KOPT-K1 (cell line): Measurements from ENCODE around the gene GABBR2.

Source experiments
- H3K27ac ChIP-seq: fragments of 200-600 bp; sonication (generic); 2 replicates; pipeline ENCODE4 v1.5.1; 2016; ENCODE audit warnings: antibody characterized with exemption, mild to moderate bottlenecking, low read depth, low read length; ENCODE audit not compliant: poor library complexity, severe bottlenecking
- H3K36me3 ChIP-seq: fragments of 200-600 bp; sonication (generic); 2 replicates; pipeline ENCODE4 v1.5.1; 2017; ENCODE audit warnings: antibody characterized with exemption, mild to moderate bottlenecking, low read length, moderate library complexity; ENCODE audit not compliant: insufficient read depth
- H3K9me3 ChIP-seq: fragments of 200-600 bp; sonication (generic); 2 replicates; pipeline ENCODE4 v1.5.1; 2017; ENCODE audit warnings: antibody characterized with exemption, low read length, mild to moderate bottlenecking; ENCODE audit not compliant: insufficient read depth, poor library complexity, severe bottlenecking

The GABBR2 gene

GRCh38 chr9:98430535-98431292 is 278.0 kb downstream of the GABBR2 start:
- Histone ChIP-seq H3K36me3 (no peaks in the 10 kb centered on the region), H3K9me3 (no peaks in the 10 kb centered on the region), H3K27ac (no peak overlapping the region)

DNA sequence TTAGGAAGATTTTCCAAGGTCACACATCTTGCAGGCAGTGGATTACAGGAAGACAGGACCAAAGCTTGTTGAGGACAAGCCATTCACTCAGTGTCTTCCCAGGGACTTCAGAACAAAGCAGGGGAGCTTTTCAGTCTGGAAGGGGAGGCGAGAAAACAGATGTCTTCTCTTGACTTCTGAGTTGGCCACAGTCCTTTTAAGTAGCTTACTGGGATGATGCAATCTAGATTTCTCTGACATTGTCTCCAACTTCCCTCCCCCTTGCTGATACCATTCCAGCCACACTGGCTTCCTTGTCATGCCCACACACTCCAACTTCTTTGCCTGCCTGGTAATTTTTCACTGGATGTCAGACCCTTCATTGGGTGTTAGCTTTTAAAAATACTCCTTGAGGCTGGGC is 279.1 kb downstream of the GABBR2 start:
- Histone ChIP-seq H3K9me3 (no peaks in the 10 kb centered on the region), H3K27ac (no peak overlapping the region)

DNA sequence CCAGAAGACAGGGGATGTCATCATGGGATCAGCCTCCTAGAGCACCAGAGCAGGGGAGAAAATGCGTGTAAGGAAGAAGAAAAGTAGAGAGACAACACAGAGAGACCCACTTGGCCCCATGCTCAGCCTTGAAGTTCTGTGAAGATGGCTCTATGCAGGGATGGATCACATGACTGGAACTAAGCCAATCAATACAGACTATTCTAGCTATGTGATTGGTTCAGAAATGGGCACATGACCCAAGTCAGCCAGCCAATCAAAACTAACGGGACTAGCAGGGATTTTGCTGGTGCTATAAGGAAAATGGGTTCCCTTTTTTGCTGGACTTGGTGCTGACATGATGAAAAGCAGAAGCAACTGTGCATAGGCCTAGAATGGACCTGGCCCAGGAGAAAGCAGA is 280.3 kb downstream of the GABBR2 start:
- no peaks in the 10 kb centered on the region for H3K36me3 ChIP-seq

More for the DNA sequence above, 279.1 kb downstream of the GABBR2 start:
- H3K36me3 ChIP-seq = no peaks in the 10 kb centered on the region

GRCh38 chr9:98427491-98427890 is 281.2 kb downstream of the GABBR2 start:
- no peaks in the 10 kb centered on the region for H3K36me3 ChIP-seq
- H3K9me3 ChIP-seq = no peaks in the 10 kb centered on the region

More for the DNA sequence above, 280.3 kb downstream of the GABBR2 start:
- no peaks in the 10 kb centered on the region for H3K9me3 ChIP-seq
- no peak overlapping the region for H3K27ac ChIP-seq

GRCh38 chr9:98425079-98425478 is 283.7 kb downstream of the GABBR2 start:
- no peak overlapping the region for H3K27ac ChIP-seq
- no peaks in the 10 kb centered on the region for H3K9me3 ChIP-seq
- H3K36me3 ChIP-seq = no peaks in the 10 kb centered on the region

More at GRCh38 chr9:98427491-98427890, 281.2 kb downstream of the GABBR2 start:
- no peak overlapping the region for H3K27ac ChIP-seq

DNA sequence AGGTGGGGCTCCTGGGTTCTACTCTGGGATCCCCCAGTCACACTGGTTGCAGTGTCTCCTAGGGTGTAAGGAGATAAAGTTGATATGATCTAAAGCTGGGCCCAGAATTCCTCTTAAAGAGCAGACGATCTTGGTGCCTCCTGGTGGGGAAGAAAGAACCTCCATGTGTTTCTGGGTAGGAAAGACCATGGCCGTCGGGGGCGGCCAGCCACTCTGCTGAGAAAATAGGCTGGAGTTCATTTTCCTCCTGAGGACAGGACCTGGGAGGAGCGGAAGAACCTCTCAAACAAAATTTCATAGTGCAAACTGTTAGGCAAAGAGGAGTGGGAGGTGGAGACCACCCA is 289.5 kb downstream of the GABBR2 start:
- Histone ChIP-seq H3K9me3 (no peaks in the 10 kb centered on the region), H3K36me3 (no peaks in the 10 kb centered on the region), H3K27ac (no peak overlapping the region)

DNA sequence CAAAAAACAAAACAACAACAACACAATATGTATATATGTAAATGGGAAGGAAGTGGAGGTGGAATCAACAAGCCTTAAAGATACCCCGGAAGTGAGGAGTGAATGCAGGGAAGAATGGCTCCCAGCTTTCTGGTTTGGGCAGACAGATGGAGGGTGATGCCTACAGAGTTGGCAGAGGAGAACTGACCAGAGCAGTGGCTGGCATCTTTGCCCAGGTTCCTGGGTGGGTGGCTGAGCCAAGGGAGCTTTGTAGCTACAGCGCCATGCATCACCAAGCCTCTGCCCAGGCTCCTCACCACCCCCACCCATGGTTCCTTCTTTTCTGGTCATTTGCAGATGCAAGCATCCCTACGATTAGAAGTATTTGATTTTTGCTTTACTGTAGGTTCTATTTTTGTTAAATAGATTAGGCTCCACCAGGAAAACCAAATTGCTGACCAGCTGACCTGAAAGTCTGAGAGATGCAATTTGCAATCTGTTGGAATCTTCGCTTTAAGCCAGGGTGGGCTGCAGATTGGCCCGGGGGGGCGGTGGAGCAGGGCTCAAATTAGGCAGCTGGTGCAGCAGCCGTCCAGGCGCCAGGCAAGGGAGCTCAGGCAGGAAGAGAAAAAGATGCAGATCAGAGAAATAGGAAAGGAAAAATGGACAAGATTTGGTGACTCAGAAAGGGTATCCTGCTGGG is 290.0 kb downstream of the GABBR2 start:
- Histone ChIP-seq H3K27ac (no peak overlapping the region), H3K9me3 (no peaks in the 10 kb centered on the region), H3K36me3 (no peaks in the 10 kb centered on the region)

DNA sequence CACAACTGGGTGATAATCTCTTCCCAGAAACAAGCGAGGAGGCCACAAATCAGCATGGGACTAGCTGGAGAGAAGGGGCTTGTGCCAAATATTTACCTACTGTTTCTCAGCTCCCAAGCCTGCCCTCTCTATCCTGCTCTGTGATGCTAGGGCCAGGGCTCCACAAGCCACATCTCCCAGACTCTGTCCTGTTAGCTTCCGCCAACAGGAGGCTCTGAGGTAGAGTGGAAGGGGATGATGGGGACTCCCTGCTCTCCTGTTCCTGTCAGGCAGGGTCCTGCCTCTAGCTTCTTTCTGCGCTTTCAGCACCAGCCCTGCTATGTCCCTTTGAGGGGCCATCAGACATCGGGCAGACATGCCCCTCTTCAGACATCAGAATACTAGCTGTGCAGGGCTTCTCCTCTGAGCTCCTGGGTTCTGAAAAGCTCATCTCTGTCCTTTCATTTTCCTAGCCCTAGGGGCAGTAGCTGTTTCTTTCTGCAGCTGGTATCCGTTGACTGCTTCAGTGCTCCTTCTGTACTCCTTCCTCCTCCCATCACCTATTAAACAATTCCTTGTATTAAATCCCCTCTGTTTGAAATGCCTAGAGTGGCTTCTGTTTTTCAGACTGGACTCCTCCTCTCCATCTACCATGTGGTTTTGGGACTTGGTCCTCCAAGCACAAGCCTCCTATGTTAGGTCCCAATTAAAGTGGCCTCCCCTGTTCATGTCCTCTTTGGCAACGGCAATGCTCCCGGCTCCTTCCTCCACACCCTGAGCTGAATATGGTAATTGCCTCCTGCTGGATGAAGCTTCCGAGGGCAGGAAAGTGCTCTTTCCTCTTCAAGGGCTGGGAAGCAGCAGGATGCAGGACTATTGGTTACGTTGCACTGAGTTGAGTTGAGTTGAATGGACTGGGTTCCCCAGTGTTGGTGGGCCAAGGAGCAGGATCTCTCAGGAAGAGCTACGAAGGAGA is 292.2 kb downstream of the GABBR2 start:
- no peaks in the 10 kb centered on the region for H3K36me3 ChIP-seq
- H3K27ac ChIP-seq = no peak overlapping the region
- H3K9me3 ChIP-seq = no peaks in the 10 kb centered on the region

- H3K27ac ChIP-seq = no peak overlapping the region
- no peaks in the 10 kb centered on the region for H3K36me3 ChIP-seq
- H3K9me3 ChIP-seq = no peaks in the 10 kb centered on the region
These were observed 293.0 kb downstream of the GABBR2 start for GRCh38 chr9:98415782-98416181.

DNA sequence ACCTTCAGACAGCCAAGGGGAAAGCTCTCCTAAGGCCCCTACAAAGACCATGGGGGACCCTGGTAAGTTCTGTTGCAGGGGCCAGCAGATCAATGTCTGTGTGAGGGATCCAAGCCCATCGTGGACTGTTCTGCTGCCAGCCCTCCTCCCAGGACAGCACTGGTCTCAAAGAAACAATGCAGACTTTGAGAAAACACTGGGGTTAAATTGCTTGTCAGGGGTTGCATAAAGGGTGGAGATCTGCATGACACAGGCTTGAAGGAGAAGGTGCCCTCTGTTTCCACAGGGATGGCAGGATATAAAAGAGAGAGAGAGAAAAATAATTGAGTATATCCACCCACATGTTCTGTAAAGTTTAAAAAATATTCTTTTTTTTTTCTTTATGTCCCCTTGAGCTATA is 295.7 kb downstream of the GABBR2 start:
- Histone ChIP-seq H3K27ac (no peak overlapping the region), H3K36me3 (no peaks in the 10 kb centered on the region), H3K9me3 (no peaks in the 10 kb centered on the region)

DNA sequence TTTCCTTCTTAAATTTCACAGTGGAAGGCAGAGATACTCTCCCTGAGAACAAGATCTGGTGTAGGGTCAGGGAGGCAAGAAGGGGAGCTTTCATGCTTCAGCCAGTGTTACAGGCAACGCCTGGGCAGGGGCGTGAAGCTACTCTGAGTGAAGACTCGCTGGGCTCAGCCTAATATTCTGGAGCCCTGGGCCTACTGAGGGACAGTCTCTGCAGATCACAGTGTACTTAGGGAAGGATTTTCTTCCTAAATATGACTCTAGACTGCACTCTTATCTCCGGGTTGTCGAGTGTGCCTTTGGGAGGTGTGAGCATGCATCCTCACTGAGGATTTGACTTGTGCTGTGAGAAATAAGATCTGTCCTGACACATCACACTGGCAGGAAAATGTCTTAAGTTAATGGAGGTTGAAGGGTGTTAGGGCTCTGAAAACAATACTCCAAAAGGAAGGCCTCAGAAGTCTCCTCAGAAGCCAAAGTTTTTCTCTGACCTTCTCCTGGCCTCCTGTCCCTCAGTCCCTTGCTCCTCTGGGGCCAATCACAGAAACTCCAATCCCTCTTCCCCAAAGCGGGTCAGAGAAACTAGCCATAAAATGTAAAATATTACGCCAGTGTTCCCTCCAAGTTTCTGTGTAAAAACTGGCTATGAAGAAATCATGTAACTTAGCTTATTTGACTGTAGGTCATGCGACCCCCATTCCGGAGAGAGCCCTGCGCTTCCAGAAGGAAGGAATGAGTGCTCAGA is 296.5 kb downstream of the GABBR2 start:
- Histone ChIP-seq H3K9me3 (no peaks in the 10 kb centered on the region), H3K27ac (no peak overlapping the region), H3K36me3 (no peaks in the 10 kb centered on the region)

DNA sequence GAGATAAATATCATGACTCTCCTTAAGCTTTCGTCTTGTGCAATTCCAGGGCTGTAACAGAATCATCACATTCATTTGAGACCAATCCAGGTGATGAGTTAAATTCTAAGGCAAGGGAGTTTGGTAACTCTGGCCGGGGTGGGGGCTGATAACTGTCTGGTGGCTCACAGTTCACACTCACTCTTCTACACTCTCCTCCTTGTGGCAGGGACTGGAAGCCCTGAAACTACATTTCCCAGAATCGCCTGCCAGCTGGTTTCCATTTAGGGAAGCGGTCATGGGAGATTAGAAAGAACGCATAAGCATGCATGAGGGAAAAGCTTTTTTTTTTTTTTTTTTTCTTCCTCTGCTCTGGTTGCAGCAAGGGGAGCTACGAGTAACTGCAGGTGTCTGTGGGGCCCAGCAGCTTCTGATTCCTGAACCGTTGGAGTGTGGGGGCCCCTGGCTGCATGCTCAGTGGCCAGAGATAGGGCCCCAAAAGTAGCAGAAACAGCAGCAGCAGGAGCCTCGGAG is 298.5 kb downstream of the GABBR2 start:
- Histone ChIP-seq H3K9me3 (no peaks in the 10 kb centered on the region), H3K27ac (no peak overlapping the region), H3K36me3 (no peaks in the 10 kb centered on the region)

DNA sequence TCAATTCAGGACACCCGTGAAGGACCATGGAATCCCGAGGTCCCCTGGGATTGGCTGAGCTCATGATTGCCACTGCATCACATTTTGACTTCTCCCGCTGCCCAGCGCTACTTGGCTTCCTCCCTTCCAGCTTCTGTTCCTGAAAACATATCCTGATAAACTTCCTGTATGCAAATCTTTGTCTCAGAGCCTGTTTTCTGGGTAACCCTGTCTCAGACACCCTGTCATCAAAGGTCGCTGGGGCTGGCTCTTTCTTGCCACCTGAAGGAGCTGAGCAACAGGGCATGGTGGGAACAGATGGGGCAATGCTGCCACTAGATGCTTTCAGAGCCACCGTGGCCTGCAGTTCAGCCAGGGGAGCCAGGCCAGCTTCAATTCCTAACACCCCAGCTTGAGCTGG is 299.0 kb downstream of the GABBR2 start:
- Histone ChIP-seq H3K36me3 (no peaks in the 10 kb centered on the region), H3K9me3 (no peaks in the 10 kb centered on the region), H3K27ac (no peak overlapping the region)

DNA sequence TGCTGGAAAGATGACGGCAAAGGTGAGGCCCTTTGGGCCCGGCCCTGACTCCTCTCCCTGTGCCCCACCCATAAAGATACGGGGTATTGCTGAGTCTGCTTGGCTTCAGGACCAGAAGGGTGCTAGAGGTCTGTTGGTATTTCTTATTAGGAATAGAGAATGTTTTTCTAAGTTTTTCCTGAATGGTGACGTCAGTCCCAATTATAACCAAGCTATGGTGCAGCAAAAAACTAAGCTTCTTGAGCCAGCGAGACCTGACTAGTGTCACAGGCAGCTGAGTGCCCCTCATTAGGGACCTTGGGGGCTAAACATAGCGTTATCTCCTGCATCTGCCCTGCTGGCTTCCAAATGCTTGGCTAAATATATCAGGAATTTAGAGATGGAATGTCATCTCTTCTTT is 302.3 kb downstream of the GABBR2 start:
- Histone ChIP-seq H3K36me3 (no peaks in the 10 kb centered on the region), H3K27ac (no peak overlapping the region), H3K9me3 (no peaks in the 10 kb centered on the region)
